Adrenal gland (tissue), 12 donors: Measurements from ENCODE around the gene SOCS2. TPM values are rescaled to one million over a fixed set of nuclear protein-coding genes. Genes with fewer than 3 reads are reported as not detected.

Experiments
- DNase-seq, 7 donors: peaks; one replicate each; pipeline ENCODE4 v3.0.0-alpha.2; 2019 to 2020
- H3K27ac ChIP-seq, 5 donors: fragments of 200-600 bp; sonication (generic) in 4 of 5; 1 replicate in 3 of 5; 2 replicates in 2 of 5; pipeline versions ENCODE4 v1.5.1 to v1.8.0; 2016 to 2020; ENCODE audit warnings: mild to moderate bottlenecking in 1 of 5
- H3K27me3 ChIP-seq: fragments of 200-600 bp; 2 replicates; pipeline ENCODE4 v1.8.0; 2021
- H3K36me3 ChIP-seq, 2 donors: fragments of 200-600 bp; replicated peaks in 1 of 2; 1 replicate in 1 of 2; 2 replicates in 1 of 2; pipeline versions ENCODE4 v1.5.1 to v1.8.0; 2018 to 2022
- H3K4me1 ChIP-seq, 2 donors: fragments of 200-600 bp; replicated peaks in 1 of 2; 1 replicate in 1 of 2; 2 replicates in 1 of 2; pipeline versions ENCODE4 v1.5.1 to v1.8.0; 2018 to 2021
- H3K4me3 ChIP-seq, 4 donors: fragments of 200-600 bp; sonication (generic) in 3 of 4; one replicate each; pipeline ENCODE4 v1.5.1; 2016 to 2018
- H3K9me3 ChIP-seq, 3 donors: fragments of 200-600 bp; sonication (generic) in 1 of 3; replicated peaks in 1 of 3; 1 replicate in 2 of 3; 2 replicates in 1 of 3; pipeline versions ENCODE4 v1.5.1 to v1.8.0; 2016 to 2021
- CTCF ChIP-seq, 6 experiments: fragments of 450-650 bp in 4 of 6; fragments of 200-600 bp in 2 of 6; sonication (generic) in 1 of 6; IDR thresholded peaks; 1 replicate in 5 of 6; 2 replicates in 1 of 6; pipeline versions ENCODE4 v1.5.1 to v1.8.0; 2016 to 2021; ENCODE audit warnings: antibody characterized with exemption in 6 of 6, mild to moderate bottlenecking in 2 of 6, moderate library complexity in 1 of 6
- POLR2A ChIP-seq, 2 donors: fragments of 450-650 bp; IDR thresholded peaks; one replicate each; pipeline ENCODE4 v1.6.1; 2017; ENCODE audit warnings: antibody characterized with exemption in 2 of 2, mild to moderate bottlenecking in 2 of 2, moderate library complexity in 1 of 2
- WGBS, 4 donors: extraction: QIAGEN DNeasy Blood & Tissue Kit in 2 of 4; methylation state at CpG; one replicate each; pipeline versions ENCODE4 v1.1.5 to v1.1.7; 2013 to 2017; 5-methylcytosine and 5-hydroxymethylcytosine counted together
- intact Hi-C, 2 donors: fragments of 100-400 bp; cut with DNase I; formaldehyde crosslinking; loops; one replicate each; pipeline versions ENCODE4 v1.14.1 to v1.15.0; 2022 to 2023
- polyA plus RNA-seq, 3 donors: library from polyadenylated mRNA; stranded (reverse); fragments of 200-250 nt in 2 of 3; fragments of 350-450 nt in 1 of 3; fragmentation: Illumina TruSeq in 1 of 3; extraction: RNeasy Lipid Tissue Mini Kit (QIAGEN cat#74804) in 1 of 3; gene quantifications; one replicate each; pipeline ENCODE4 v1.2.3, GENCODE V29; 2013 to 2014
- total RNA-seq, 9 donors: library from RNA; depleted of rRNA in 4 of 9; stranded (reverse); fragments of >200 nt in 4 of 9; fragments of 120-200 nt in 1 of 9; fragmentation: NEBNext Ultra II Directional in 1 of 9; extraction: Animal tissue kit (Norgen Biotek cat#: 25700) in 1 of 9; gene quantifications; one replicate each; pipeline versions ENCODE4 v1.1.0 to v1.2.4, GENCODE V29; 2013 to 2023
- donor health status: healthy with polysubstance abuse.
- donor health status: Bipolar disorder and iron deficiency.
- donor health status: DM: yes; HTN: yes; CAD: no.
- donor health status: DM: no; HTN: no; CAD: no.
- donor health status: DM: no; HTN: no; CAD: no.
- donor health status: DM: yes; HTN: yes; CAD: no.

SOCS2 gene
- total and polyA plus RNA-seq, 12 donors, result 28.2 to 66.4 (median 43.6) TPM

GRCh38 chr12:93578221-93578620, 5.7 kb downstream of the SOCS2 start:
- WGBS, 4 donors, result 77 to 87% (median 83%) methylated on average over 5 of the region's 5 CpGs
- intact Hi-C loops, result loop anchor here in 1 of 2 donors (10.0 kb wide), 1 partner anchor 167 kb away; no protein-coding TSS in a partner anchor

GRCh38 chr12:93580682-93581081, 8.2 kb downstream of the SOCS2 start:
- peaks cover 0 to 38% of the 10 kb centered on the region in 2 donors for H3K4me1 ChIP-seq
- H3K36me3 ChIP-seq, result peaks cover 0 to 8% of the 10 kb centered on the region in 2 donors
- TF ChIP-seq CTCF (IDR thresholded peaks at IDR 0.05), result no peak
- no peak for TF ChIP-seq POLR2A (IDR thresholded peaks at IDR 0.05)
- no peak overlapping the region for H3K4me3 ChIP-seq
- DNase-seq, result no peak
- H3K9me3 ChIP-seq, result no peaks in the 10 kb centered on the region
- no peaks in the 10 kb centered on the region for H3K27me3 ChIP-seq
- no peak overlapping the region for H3K27ac ChIP-seq
- intact Hi-C loops, result no loop called here

More at GRCh38 chr12:93578221-93578620, 5.7 kb downstream of the SOCS2 start:
- DNase-seq, result no peak
- peaks cover 0 to 55% of the 10 kb centered on the region in 2 donors for H3K4me1 ChIP-seq
- no peaks in the 10 kb centered on the region for H3K27me3 ChIP-seq
- no peak overlapping the region for H3K27ac ChIP-seq
- peaks cover 0 to 18% of the 10 kb centered on the region in 2 donors for H3K36me3 ChIP-seq
- no peaks in the 10 kb centered on the region for H3K9me3 ChIP-seq
- TF ChIP-seq CTCF (IDR thresholded peaks at IDR 0.05) (no peak), POLR2A (IDR thresholded peaks at IDR 0.05) (no peak)
- no peak overlapping the region for H3K4me3 ChIP-seq

- Histone ChIP-seq H3K27me3 (no peaks in the 10 kb centered on the region), H3K27ac (no peak overlapping the region), H3K4me1 (peaks cover 0 to 32% of the 10 kb centered on the region in 2 donors), H3K36me3 (peaks cover 0 to 2% of the 10 kb centered on the region in 2 donors), H3K9me3 (no peaks in the 10 kb centered on the region), H3K4me3 (no peak overlapping the region)
- DNase-seq, result no peak
- intact Hi-C loops, result no loop called here
- TF ChIP-seq CTCF (IDR thresholded peaks at IDR 0.05), result no peak
- TF ChIP-seq POLR2A (IDR thresholded peaks at IDR 0.05), result no peak
- 52 to 53% (median 53%) methylated on average over 2 of the region's 2 CpGs for WGBS, 4 donors
Observed at GRCh38 chr12:93581370-93581769, 8.9 kb downstream of the SOCS2 start.

GRCh38 chr12:93582351-93582750, 9.9 kb downstream of the SOCS2 start:
- Histone ChIP-seq H3K4me1 (peaks cover 0 to 22% of the 10 kb centered on the region in 2 donors), H3K36me3 (no peaks in the 10 kb centered on the region), H3K9me3 (no peaks in the 10 kb centered on the region), H3K4me3 (no peak overlapping the region), H3K27me3 (no peaks in the 10 kb centered on the region), H3K27ac (no peak overlapping the region)
- WGBS, 4 donors, result 94 to 97% (median 96%) methylated on average over 8 of the region's 8 CpGs
- intact Hi-C loops, result no loop called here
- TF ChIP-seq CTCF (IDR thresholded peaks at IDR 0.05) (no peak), POLR2A (IDR thresholded peaks at IDR 0.05) (no peak)
- no peak for DNase-seq
